CD4-positive, alpha-beta T cell (primary cell): ENCODE measurements around the gene DGUOK. TPM values are rescaled to one million over a fixed set of nuclear protein-coding genes. Genes with fewer than 3 reads are reported as not detected.

ENCODE experiments used
- ATAC-seq: fragments of 200-7000 bp; cut with Tn5 transposase; one replicate; pipeline ENCODE4 v1.10.0; 2022; ENCODE audit warnings: mild to moderate bottlenecking; ENCODE audit not compliant: poor library complexity
- CTCF ChIA-PET: fragments of 350-600 bp; sonication (Branson Sonifier 250); formaldehyde crosslinking; loops from one replicate; lab custom pipeline; 2021; ENCODE audit warnings: antibody characterized with exemption, inconsistent platforms; lab: Charles Lee
- POLR2A ChIA-PET: fragments of 350-600 bp; sonication (Branson Sonifier 250); formaldehyde crosslinking; loops from one replicate; lab custom pipeline; 2021; ENCODE audit warnings: antibody characterized with exemption, inconsistent platforms; lab: Charles Lee
- DNase-seq, 14 experiments: peaks; one replicate each; pipeline ENCODE4 v3.0.0-alpha.2; 2013 to 2020; ENCODE audit warnings: mixed read lengths in 2 of 14
- H3K27ac ChIP-seq, 2 donors: one replicate each; pipeline versions ENCODE4 v1.5.1 to v1.7.0; 2013; ENCODE audit warnings: low read length in 2 of 2, low read depth in 1 of 2, mild to moderate bottlenecking in 1 of 2
- H3K27me3 ChIP-seq, 2 experiments: 1 replicate in 1 of 2; 2 replicates in 1 of 2; pipeline versions ENCODE4 v1.6.1 to v1.7.0; 2013; ENCODE audit warnings: low read length in 2 of 2, control low read depth in 1 of 2, mild to moderate bottlenecking in 1 of 2, moderate library complexity in 1 of 2; ENCODE audit not compliant: insufficient read depth in 2 of 2, control insufficient read depth in 1 of 2
- H3K36me3 ChIP-seq: one replicate; pipeline ENCODE4 v1.6.1; 2013; ENCODE audit warnings: low read length, control low read depth; ENCODE audit not compliant: insufficient read depth
- H3K4me1 ChIP-seq: one replicate; pipeline ENCODE4 v1.6.1; 2013; ENCODE audit warnings: low read length, control low read depth; ENCODE audit not compliant: insufficient read depth
- H3K4me3 ChIP-seq: one replicate; pipeline ENCODE4 v1.5.1; 2013; ENCODE audit warnings: mild to moderate bottlenecking, low read length, moderate library complexity
- H3K9me3 ChIP-seq, 2 experiments: 1 replicate in 1 of 2; 2 replicates in 1 of 2; pipeline versions ENCODE4 v1.6.1 to v1.7.0; 2013; ENCODE audit warnings: low read length in 2 of 2, mild to moderate bottlenecking in 2 of 2, control low read depth in 1 of 2, moderate library complexity in 1 of 2; ENCODE audit not compliant: control insufficient read depth in 1 of 2, insufficient read depth in 1 of 2
- H3K27ac Mint-ChIP-seq: one replicate; pipeline ENCODE4 v1.8.0; 2020; ENCODE audit warnings: mixed read lengths
- H3K27me3 Mint-ChIP-seq: one replicate; pipeline ENCODE4 v1.8.0; 2021; ENCODE audit warnings: mixed read lengths
- H3K36me3 Mint-ChIP-seq: one replicate; pipeline ENCODE4 v1.8.0; 2021; ENCODE audit warnings: low read depth, mixed read lengths
- H3K4me1 Mint-ChIP-seq: one replicate; pipeline ENCODE4 v1.8.0; 2021; ENCODE audit warnings: low read depth, mixed read lengths
- H3K4me3 Mint-ChIP-seq: one replicate; pipeline ENCODE4 v1.8.0; 2020; ENCODE audit warnings: mild to moderate bottlenecking, mixed read lengths
- H3K9me3 Mint-ChIP-seq: one replicate; pipeline ENCODE4 v1.8.0; 2020; ENCODE audit warnings: mixed read lengths
- CTCF ChIP-seq: fragments of 200-600 bp; IDR thresholded peaks from one replicate; pipeline ENCODE4 v1.8.0; 2022; ENCODE audit warnings: antibody characterized with exemption, mild to moderate bottlenecking
- intact Hi-C, 2 experiments: fragments of 100-400 bp; cut with DNase I in 1 of 2; cut with micrococcal nuclease in 1 of 2; formaldehyde crosslinking; loops; one replicate each; pipeline versions ENCODE4 v1.15.1 to v1.9.0; 2023 to 2025; cut with DNase I, micrococcal nuclease
- total RNA-seq, 174 experiments: library from RNA in 2 of 174; stranded (reverse) in 2 of 174; gene quantifications; one replicate each; pipeline ENCODE4 v1.2.3 and lab custom pipeline; 2021 to 2026

DGUOK gene
- total RNA-seq, 2 experiments from 2014 or later = 30.5 to 32.0 TPM

GRCh38 chr2:73952499-73953446, 26.1 kb downstream of the DGUOK start:
- POLR2A ChIA-PET = no interaction called here
- Mint-ChIP-seq H3K4me1 (peaks cover 69% of the 10 kb centered on the region), H3K27me3 (no peaks in the 10 kb centered on the region), H3K4me3 (no peak overlapping the region), H3K9me3 (no peaks in the 10 kb centered on the region), H3K36me3 (peaks cover 84% of the 10 kb centered on the region), H3K27ac (peak overlapping the region; percentile 87)
- H3K4me3 ChIP-seq = no peak overlapping the region
- CTCF ChIA-PET = interaction anchor here (0.6 kb wide), 1 partner anchor 60 kb away, joined by 3 read pairs; the partner anchor contains the start of gene ACTG2
- H3K27me3 ChIP-seq = no peaks in the 10 kb centered on the region
- TF ChIP-seq CTCF = no peak
- peaks cover 80% of the 10 kb centered on the region for H3K36me3 ChIP-seq
- intact Hi-C loops = no loop called here
- H3K27ac ChIP-seq = no peak overlapping the region
- H3K4me1 ChIP-seq = peaks cover 26% of the 10 kb centered on the region
- no peak for ATAC-seq
- H3K9me3 ChIP-seq = no peaks in the 10 kb centered on the region
- peak in 2 of 14 experiments; percentile 46 to 52 for DNase-seq

- ATAC-seq = no peak
- H3K27ac Mint-ChIP-seq = peak overlapping the region; percentile 51
- no peaks in the 10 kb centered on the region for H3K27me3 Mint-ChIP-seq
These were observed 29.7 kb downstream of the DGUOK start for GRCh38 chr2:73956218-73956865.

GRCh38 chr2:73961274-73961673, 34.6 kb downstream of the DGUOK start:
- intact Hi-C loops = no loop called here
- no peak overlapping the region for H3K27ac ChIP-seq
- no peak for TF ChIP-seq CTCF
- H3K36me3 ChIP-seq = peaks cover 30% of the 10 kb centered on the region
- Mint-ChIP-seq H3K4me1 (peaks cover 33% of the 10 kb centered on the region), H3K9me3 (no peaks in the 10 kb centered on the region), H3K27me3 (no peaks in the 10 kb centered on the region), H3K4me3 (no peak overlapping the region), H3K27ac (no peak overlapping the region), H3K36me3 (peaks cover 51% of the 10 kb centered on the region)
- ChIA-PET CTCF (no interaction called here), POLR2A (no interaction called here)
- no peak overlapping the region for H3K4me3 ChIP-seq
- H3K4me1 ChIP-seq = peaks cover 6% of the 10 kb centered on the region
- ATAC-seq (no peak), DNase-seq (no peak)
- no peaks in the 10 kb centered on the region for H3K9me3 ChIP-seq
- H3K27me3 ChIP-seq = no peaks in the 10 kb centered on the region

More at GRCh38 chr2:73956218-73956865, 29.7 kb downstream of the DGUOK start:
- no peaks in the 10 kb centered on the region for H3K9me3 Mint-ChIP-seq
- TF ChIP-seq CTCF = no peak
- no peaks in the 10 kb centered on the region for H3K27me3 ChIP-seq
- intact Hi-C loops = no loop called here
- H3K27ac ChIP-seq = no peak overlapping the region
- DNase-seq = no peak
- ChIA-PET POLR2A (interaction anchor here (0.7 kb wide), 1 partner anchor 242 kb away, joined by 3 read pairs; the partner anchor contains the start of gene MTHFD2), CTCF (no interaction called here)
- H3K4me3 ChIP-seq = no peak overlapping the region
- H3K36me3 ChIP-seq = peaks cover 75% of the 10 kb centered on the region
- no peaks in the 10 kb centered on the region for H3K9me3 ChIP-seq
- peaks cover 5% of the 10 kb centered on the region for H3K4me1 ChIP-seq
- H3K36me3 Mint-ChIP-seq = peaks cover 83% of the 10 kb centered on the region
- no peak overlapping the region for H3K4me3 Mint-ChIP-seq
- peaks cover 37% of the 10 kb centered on the region for H3K4me1 Mint-ChIP-seq
